Measurements from ENCODE around the gene OR5B21.

DNA sequence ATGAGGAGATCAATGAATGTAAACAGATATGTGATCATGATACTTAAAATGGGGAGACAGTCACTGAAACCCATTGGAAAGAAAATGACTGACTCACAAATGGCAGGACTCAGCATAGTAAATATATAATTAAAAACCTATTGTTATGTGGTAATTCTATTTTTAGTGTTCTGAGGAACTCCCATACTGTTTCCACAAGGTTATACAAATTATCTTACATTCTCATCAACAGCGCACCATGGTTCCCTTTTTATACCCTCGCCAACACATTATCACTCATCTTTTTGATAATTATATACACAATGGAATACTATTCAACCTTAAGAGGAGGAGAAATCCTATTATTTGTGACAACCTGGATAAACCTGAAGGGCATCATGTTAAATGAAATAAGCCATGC, 17.1 kb downstream of the OR5B21 start:
- TF ChIP-seq EZH2 (IDR thresholded peaks at IDR 0.05; ENCODE audit: insufficient read depth, poor library complexity, severe bottlenecking) (no peak), EZH2phosphoT487 (IDR thresholded peaks at IDR 0.05; ENCODE audit: insufficient read depth, low read depth) (no peak)

Measured in GM23248 (cell line).